DMS 273 treated with DMSO at 0.1 percent for 48 hours (cell line): ENCODE measurements around the gene DHRS4L2.
"Not testable (repeated sequence)": the region's sequence is repeated elsewhere in the genome, so short reads cannot be mapped to it uniquely, and the experiment has no call there.

Experiments used
- DNase-seq: peaks from one replicate; lab custom pipeline; 2025; lab: John Stamatoyannopoulos, UW

DHRS4L2 gene

DNA sequence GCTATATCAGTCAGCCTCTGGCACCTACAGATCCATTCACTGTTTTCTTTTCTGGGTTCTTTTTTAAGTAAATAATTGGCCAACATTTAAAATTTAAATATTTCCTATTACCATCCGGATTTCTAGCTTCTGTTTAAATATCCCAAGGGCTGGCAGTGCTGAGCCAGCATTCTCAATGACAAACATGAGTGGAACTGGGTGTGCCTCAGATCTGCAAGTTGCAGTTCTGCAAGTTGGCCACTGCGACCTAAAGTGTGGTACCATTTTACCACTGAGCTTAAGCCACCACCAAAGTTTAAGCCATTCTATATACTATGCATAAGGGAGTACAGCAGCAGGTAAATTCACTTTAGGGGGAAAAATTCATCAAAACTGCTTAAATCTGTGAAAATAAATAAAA lies 31.2 kb downstream of the DHRS4L2 start:
- not testable (repeated sequence) for DNase-seq

DNA sequence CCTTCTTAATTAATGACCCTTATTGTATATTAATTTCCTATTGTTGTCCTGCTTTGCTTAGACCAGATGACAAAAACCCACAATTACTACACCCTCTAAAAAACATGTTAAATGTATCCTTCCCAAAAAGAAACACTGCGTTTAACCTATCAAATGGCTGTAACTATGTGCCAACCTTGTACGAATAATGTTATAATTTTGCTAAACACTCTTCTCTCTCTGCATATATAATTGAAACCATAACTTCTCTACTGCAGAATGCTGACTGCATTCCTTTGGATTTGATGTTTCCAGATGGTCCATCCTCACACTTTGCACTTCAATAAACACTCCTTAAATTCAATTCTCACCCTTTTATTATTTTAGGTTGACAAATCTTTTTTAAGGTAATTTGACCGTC lies 31.8 kb downstream of the DHRS4L2 start:
- not testable (repeated sequence) for DNase-seq

DNA sequence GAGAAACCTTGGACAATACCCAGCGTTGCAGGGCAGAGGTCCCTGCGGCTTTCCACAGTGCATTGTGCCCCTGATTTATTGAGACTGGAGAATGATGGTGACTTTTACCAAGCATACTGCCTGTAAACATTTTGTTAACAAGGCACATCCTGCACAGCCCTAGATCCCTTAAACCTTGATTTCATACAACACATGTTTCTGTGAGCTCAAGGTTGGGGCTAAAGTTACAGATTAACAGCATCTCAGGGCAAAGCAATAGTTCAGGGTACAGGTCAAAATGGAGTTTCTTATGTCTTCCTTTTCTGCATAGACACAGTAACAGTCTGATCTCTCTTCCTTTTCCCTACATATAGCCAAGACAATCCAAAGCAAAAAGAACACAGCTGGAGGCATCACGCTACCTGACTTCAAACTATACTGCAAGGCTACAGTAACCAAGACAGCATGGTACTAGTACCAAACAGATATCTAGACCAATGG lies 36.2 kb downstream of the DHRS4L2 start:
- DNase-seq: not testable (repeated sequence)

DNA sequence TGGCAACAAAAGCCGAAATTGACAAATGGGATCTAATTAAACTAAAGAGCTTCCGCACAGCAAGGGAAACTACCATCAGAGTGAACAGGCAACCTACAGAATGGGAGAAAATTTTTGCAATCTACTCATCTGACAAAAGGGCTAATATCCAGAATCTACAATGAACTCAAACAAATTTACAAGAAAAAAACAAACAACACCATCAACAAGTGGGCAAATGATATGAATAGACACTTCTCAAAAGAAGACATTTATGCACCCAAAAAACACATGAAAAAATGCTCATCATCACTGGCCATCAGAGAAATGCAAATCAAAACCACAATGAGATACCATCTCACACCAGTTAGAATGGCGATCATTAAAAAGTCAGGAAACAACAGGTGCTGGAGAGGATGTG lies 41.0 kb downstream of the DHRS4L2 start:
- DNase-seq: not testable (repeated sequence)

DNA sequence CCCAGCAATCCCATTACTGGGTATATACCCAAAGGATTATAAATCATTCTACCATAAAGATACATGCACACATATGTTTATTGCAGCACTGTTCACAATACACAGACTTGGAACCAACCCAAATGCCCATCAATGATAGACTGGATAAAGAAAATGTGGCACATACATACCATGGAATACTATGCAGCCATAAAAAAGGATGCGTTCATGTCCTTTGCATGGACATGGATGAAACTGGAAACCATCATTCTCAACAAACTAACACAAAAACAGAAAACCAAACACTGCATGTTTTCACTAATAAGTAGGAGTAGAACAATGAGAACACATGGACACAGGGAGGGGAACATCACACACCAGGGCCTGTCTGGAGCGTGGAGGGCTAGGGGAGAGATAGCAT lies 42.6 kb downstream of the DHRS4L2 start:
- not testable (repeated sequence) for DNase-seq

DNA sequence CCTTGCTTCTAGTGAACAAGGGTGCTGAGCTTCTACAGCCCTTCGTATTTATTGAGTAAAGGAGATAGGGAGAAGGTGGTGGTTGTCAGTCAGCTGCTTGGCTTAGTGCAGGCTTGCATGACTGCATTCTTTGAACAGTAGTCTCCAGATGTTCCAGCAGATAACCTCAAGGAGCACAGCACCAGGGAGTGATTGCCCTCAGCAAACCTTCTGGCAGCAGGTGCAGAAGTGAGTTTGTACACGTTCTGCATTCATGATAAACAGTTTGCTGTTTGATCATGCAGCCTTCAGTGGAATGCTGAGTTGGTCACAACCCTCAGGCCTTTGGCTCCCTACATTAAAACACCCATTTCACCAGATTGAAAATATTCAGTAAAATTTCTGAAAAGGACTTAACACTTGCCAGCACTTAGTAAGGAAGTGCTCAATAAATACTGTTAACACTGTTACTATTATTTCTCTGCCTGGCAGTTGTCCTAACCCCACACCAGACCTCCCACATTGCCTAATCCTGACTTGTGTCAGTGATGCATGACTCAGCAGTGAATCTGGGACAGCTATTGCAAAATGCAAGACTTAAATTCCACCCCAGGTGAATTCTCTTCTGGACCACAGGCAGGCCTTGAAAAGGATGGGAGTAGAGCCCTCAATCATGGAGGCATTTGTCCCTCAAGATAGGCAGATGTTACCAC lies 44.1 kb downstream of the DHRS4L2 start:
- no peak for DNase-seq

DNA sequence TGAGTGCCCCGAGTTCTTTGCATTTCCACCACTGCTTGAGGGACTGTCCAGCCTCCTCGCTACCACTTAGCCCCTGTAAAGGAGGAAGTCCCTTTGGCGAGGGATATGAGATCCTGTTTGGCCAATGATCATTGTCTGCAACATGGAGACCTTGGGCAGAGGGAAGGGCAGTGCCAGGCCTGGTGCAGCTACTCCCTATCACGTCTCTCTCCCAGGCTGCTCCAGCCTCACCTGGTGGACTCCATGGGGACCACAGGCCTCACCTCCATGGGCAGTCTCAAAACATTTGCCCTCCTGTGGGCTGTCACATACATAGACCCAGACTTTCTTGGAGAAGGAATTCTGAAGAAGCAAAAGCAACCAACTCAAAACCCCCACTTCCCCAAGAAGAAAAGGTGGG lies 47.0 kb downstream of the DHRS4L2 start:
- not testable (repeated sequence) for DNase-seq

DNA sequence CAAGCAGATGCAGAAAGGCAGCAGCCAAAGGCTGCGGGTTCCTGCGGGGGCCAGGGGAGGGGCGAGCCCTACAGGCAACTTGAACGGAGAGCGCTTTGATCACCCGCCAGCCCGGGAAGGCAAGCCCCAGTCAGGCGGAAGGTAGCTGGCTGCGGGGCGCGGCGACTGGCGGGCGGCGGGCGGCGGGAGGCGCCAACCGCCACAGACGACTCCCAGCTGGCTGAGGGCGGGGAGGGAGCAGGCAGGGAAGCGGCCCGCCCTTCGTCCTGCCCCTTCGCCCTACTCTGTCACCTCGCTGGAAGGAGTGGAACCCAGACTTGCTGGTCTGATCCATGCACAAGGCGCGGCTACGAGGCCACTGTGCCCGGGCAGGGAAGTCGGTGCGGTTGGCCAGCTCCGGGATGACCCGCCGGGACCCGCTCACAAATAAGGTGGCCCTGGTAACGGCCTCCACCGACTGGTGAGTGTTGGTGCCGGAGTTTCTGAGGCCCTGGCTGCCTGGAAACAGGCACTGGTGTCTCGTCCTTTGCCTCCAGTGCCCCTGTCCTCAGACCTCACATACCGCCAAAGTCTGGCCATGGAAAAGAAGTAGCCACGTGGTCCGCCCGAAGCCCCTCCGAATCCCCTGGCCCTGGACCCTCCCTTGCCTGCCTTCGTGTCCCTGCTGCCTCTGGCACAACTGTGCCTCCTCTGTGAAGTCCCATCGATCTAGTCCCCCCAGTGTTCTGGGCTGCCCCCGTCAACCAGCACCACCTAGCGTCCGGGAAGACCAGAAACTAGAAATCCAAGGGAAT lies 47.6 kb downstream of the DHRS4L2 start:
- DNase-seq: peak; percentile 59

DNA sequence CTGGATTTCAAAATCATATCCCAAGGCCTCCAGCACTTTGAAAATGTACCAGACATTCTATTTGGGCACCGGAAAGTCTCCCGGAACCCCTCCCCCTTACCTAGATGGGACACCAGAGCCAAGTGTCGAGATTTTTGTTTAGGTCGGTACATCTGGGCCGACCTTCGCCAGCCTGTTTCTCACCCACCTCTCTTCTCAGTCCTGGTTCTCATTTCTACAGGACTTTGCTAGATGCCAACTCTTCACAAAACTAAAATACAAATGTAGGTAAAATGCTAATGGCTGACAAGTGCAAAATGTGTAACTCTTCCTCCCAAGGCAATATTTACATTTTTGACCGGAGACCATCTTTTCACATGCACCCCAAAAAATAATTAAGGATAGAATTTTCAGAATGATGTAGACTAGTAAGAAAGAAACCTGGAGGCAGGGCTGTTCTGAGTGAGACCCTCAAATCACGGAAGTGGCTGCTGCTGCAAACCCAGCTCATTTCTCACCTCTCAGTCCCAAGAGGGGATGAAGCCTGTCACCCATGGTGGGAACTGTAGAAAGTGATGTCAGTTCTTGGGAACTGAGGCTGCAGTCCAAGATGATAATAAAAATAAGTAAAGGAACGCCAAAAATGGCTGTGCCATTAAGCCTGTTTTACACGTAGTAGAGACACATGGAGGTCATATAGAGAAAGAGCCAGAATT lies 48.4 kb downstream of the DHRS4L2 start:
- DNase-seq: not testable (repeated sequence)

DNA sequence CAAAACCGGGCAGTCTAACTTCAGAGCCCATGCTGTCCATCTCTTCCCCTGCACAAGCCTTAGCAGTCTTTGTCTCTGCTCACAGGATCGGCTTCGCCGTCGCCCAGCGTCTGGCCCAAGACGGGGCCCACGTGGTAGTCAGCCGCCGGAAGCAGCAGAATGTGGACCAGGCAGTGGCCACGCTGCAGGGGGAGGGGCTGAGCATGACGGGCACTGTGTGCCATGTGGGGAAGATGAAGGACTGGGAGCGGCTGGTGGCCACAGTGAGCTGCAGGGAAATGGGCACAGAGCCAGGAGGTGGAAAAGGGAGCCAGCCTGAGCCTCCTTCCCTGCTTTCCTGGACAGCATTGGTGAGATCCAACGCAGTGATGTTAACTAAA lies 48.9 kb downstream of the DHRS4L2 start:
- DNase-seq: no peak

DNA sequence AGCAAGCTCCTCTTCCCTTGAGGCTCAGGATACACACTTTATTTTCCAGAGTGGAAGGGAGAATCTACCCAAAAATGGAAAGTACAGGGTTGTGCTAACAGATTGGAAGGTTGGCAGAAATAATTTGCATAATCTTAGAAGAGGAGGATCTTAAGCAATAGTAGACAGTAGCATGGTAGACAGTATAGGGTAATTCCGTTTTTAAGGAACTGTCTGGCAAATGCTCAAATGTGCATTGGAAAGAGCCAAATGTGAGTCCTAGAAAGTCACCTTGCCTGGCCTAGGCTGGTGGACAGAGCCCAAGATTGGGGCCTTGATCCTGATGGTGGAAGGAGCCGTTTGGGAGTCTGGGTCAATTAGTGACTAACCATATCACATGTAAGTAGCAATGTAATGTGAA lies 50.0 kb downstream of the DHRS4L2 start:
- DNase-seq: no peak

DNA sequence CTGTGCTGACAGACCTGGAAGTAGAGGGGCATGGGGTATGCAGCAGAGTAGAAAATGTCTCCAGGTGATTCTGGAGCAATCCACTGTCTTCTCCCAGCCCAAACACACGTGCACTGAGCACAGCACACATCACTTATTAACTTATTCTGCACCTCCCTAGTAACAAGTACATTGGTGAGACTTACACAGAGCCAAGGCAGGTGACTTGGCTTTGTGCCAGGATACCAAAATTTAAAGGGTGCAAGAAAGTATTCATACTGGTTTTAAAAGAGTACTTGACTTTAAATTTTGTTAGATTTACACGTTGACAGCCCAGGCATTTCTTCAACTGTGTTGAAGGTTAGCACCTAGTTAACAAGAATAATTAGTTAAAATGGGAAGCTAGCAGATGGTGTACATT lies 52.0 kb downstream of the DHRS4L2 start:
- DNase-seq: no peak

DNA sequence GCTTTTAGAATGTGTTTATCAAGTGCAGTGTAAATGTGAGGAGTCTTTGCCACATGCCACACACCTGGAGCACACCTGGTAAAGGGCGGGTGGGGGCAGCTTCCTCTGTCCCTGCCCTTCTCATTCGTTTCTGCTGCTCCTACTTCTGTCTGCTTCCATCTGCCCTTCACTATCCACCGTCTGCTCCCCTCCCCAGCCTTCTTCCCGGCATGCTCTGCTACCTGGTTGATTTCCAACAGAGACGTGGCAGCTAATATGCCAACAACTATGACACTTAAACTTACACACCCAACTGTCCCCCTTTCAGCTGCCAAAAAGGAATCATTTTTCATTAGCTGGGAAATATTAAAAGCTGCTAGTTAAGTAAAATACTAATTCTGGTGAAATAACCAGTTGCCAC lies 54.0 kb downstream of the DHRS4L2 start:
- DNase-seq: no peak

DNA sequence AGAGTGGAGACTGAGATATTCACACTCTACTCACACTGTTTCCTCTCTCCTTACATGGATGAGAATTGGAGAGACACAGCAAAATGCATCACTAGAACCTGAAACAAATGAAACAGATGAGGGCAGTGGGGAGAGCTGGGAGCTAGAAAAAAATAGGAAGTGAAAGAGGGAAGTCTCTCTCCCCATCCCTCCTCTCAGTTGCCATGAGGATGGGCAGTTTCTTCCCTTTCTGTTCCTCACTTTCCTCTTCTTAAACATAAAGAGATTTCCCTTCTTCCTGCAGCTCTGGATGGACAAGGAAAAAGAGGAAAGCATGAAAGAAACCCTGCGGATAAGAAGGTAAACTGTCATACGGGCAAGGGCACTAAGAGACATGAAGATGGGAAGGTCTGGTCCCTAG lies 60.3 kb downstream of the DHRS4L2 start:
- DNase-seq: not testable (repeated sequence)

DNA sequence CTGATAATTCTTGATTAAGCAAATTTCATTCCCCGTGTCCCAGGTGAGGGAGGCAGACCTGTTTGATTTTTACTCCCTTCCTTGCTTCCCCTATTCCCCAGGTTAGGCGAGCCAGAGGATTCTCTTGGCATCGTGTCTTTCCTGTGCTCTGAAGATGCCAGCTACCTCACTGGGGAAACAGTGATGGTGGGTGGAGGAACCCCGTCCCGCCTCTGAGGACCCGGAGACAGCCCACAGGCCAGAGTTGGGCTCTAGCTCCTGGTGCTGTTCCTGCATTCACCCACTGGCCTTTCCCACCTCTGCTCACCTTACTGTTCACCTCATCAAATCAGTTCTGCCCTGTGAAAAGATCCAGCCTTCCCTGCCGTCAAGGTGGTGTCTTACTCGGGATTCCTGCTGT lies 62.0 kb downstream of the DHRS4L2 start:
- DNase-seq: not testable (repeated sequence)

DNA sequence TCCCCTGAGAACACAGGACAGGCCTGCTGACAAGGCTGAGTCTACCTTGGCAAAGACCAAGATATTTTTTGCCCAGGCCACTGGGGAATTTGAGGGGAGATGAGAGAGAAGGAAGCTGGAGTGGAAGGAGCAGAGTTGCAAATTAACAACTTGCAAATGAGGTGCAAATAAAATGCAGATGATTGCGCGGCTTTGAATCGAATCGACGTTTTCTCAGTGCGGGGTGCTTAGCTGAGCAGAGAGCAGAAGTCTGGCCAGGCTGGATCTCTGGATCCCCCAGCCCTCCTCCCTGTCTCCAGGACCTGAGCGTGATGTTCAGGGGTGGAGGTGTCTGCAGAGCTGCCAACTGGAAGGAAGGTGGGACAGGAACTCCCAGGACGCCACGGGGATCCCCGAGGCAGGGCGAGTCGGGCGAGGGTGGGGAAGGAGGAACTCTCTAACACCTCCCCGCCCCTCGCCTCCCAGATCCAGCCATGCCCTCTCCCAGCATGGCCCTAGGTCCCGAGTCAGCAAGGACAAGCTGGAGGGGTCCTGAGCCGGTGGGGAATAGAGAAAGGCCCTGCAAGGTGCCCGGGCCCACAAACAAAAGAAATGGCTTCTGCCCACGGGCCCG lies 62.6 kb downstream of the DHRS4L2 start:
- no peak for DNase-seq

DNA sequence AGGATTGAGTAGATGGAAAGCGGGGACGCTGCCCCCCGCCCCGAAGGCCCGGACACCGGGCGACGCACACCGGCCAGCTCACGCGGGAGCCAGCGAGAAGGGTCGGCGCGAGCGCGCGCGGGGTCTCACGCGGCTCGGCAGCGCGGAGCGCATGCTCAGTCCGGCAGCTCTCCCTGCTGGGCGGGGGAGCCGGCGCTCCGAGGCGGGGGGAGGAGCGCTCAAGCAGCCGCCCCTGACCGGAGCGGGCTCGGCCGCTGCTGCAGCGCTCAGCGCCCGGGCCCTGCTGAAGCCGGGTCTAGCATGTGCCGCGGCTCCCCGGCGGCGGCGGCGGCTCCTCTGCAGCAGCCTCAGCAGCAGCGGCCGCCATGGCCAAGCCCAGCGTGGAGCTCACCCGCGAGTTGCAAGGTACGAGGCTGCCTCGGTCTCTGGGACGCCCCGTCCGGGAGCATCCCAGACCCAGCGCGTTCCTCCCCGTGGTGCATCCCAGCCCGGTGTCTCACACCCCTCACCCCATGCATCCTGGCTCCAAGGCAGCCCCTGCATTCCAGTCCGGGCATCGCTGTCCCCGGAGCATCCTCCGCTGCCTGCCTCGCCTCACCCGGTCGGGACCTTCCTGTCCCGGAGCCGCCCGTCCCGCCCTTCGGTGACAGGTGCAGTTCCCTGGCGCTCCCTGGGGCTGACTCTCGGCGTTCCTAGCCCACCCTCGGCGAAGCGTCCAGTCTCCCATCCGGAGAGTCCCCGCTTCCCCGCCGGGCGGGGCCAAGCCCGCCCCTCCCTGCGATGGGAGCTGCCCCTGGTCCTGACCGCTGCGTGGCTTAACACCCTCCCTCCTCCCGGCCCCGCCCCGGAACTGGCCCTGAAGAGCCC lies 63.3 kb downstream of the DHRS4L2 start, which contains the start of gene CARMIL3:
Gene CARMIL3 (plus strand): TSS at position 221 of the 867 bp plus-strand sequence. CDS start 145 bp downstream, at position 366.
- no peak for DNase-seq

DNA sequence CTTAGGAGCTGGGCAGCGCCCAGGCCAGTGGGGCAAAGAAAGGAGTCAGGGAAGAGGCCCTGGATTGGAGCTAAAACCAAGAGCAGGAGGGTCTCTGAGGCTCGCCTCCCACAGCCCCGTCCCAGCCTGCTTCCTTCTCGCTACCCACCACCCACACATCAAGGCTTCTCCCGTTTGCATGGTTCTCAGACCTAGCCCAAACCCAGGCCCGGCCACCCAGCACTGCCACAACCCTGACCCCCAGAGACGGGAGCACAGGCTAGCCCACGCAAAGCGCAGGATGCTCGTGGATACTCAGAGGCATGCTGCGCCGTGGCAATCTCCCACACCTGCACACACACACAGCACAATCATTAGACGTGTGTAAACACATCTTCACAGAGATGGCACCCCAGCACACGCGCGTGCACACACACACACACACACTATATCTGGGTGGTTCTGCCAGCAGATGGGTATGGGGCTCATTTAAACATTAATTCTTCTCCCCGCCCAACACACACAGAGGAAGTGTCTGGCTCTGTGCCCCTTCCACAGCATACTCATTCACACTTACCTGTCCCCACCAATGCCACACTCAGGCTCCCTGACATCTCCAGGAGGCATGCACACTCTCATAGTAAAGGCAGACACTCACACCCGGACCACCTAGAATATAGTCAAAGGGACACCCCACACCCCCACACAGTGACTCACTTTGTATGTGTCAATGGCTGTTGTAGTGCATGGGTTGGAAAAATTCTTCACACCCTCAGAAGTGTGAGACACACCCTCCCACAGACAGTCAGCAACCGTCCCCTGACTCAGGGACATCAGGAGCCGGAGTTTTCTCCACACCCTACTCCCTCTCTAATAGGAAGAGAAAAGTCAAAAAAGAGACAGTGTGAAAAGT lies 64.2 kb downstream of the DHRS4L2 start:
- no peak for DNase-seq

DNA sequence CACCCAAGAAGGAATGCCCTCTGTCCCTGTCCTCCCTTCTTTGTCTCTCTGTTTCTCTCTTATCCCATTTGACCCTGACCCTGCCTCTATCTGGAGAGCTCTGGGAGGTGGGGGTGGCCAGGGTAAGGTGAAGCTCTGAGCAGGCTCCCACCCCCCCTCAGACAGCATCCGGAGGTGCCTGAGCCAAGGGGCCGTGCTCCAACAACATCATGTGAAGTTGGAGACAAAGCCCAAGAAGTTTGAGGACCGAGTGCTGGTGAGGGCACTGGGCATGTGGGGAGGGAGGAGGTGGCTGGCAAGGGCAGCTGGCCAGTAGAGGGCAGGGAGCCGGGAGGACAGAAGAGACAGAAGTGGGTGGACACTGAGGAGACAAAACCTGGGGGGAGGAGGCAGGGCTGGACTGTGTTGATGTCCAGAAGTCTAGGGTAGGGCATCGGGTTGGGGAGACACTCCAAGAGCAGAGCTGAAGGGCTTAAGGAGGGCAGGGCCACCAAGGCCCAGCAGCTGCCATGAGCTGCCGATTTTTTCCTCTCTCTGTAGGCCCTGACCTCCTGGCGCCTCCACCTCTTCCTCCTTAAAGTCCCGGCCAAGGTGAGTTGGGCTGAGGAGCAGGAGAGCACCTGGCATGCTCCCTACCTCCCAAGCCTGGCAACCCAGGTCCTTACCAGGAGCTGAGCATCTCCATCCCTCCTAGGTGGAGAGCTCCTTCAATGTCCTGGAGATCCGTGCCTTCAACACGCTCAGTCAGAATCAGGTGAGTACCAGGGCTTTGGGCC lies 65.0 kb downstream of the DHRS4L2 start:
- no peak for DNase-seq

DNA sequence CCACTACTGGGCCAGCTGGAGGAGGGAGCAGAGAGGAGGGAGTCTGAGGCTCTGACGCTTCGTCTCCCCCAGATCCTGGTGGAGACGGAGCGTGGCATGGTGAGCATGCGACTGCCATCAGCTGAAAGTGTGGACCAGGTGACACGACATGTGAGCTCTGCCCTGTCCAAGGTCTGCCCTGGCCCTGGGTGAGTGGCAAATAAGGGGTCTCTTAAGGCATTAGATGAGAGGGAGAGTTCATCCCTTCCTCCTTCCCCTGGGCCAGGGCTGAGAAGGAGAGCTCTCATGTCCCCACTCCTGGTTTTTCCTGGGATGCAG lies 65.6 kb downstream of the DHRS4L2 start:
- no peak for DNase-seq
